Naive B cell (primary cell): ENCODE data around the gene MBLAC1. TPM values are rescaled to one million over a fixed set of nuclear protein-coding genes. Genes with fewer than 3 reads are reported as not detected.

Experiments used
- ATAC-seq, 2 donors: fragments of 150-1000 bp; cut with Tn5 transposase; 2 replicates each; pipeline ENCODE4 v1.10.0; 2021; ENCODE audit warnings: low read depth in 2 of 2, mild to moderate bottlenecking in 2 of 2, moderate library complexity in 2 of 2
- DNase-seq: peaks from one replicate; pipeline ENCODE4 v3.0.0; 2022
- H3K27ac Mint-ChIP-seq, 6 donors: one replicate each; pipeline ENCODE4 v1.8.0; 2020 to 2022; ENCODE audit warnings: mild to moderate bottlenecking in 6 of 6, mixed read lengths in 6 of 6, moderate library complexity in 5 of 6, inconsistent platforms in 2 of 6
- H3K27me3 Mint-ChIP-seq, 3 donors: one replicate each; pipeline ENCODE4 v1.8.0; 2021 to 2022; ENCODE audit warnings: mixed read lengths in 3 of 3, mild to moderate bottlenecking in 1 of 3
- H3K36me3 Mint-ChIP-seq, 2 donors: one replicate each; pipeline ENCODE4 v1.8.0; 2020 to 2022; ENCODE audit warnings: mixed read lengths in 2 of 2, inconsistent platforms in 1 of 2, mild to moderate bottlenecking in 1 of 2
- H3K4me1 Mint-ChIP-seq, 3 donors: one replicate each; pipeline ENCODE4 v1.8.0; 2020 to 2022; ENCODE audit warnings: mixed read lengths in 3 of 3, inconsistent platforms in 1 of 3, mild to moderate bottlenecking in 1 of 3, moderate library complexity in 1 of 3
- H3K4me3 Mint-ChIP-seq, 8 donors: one replicate each; pipeline ENCODE4 v1.8.0; 2020 to 2022; ENCODE audit warnings: mild to moderate bottlenecking in 8 of 8, mixed read lengths in 8 of 8, moderate library complexity in 8 of 8, inconsistent platforms in 2 of 8
- H3K9me3 Mint-ChIP-seq, 7 donors: one replicate each; pipeline ENCODE4 v1.8.0; 2020 to 2022; ENCODE audit warnings: mixed read lengths in 7 of 7, mild to moderate bottlenecking in 5 of 7, inconsistent platforms in 2 of 7, moderate library complexity in 1 of 7
- polyA plus RNA-seq, 6 donors: library from polyadenylated mRNA; unstranded; fragments of 300-500 nt; fragmentation: Illumina TruSeq; gene quantifications; one replicate each; pipeline ENCODE4 v1.2.3, GENCODE V29; 2021; ENCODE audit warnings: low read depth in 6 of 6

The MBLAC1 gene
- polyA plus RNA-seq, 6 donors from 2014 or later, result 1.7 to 4.2 (median 2.4) TPM

DNA sequence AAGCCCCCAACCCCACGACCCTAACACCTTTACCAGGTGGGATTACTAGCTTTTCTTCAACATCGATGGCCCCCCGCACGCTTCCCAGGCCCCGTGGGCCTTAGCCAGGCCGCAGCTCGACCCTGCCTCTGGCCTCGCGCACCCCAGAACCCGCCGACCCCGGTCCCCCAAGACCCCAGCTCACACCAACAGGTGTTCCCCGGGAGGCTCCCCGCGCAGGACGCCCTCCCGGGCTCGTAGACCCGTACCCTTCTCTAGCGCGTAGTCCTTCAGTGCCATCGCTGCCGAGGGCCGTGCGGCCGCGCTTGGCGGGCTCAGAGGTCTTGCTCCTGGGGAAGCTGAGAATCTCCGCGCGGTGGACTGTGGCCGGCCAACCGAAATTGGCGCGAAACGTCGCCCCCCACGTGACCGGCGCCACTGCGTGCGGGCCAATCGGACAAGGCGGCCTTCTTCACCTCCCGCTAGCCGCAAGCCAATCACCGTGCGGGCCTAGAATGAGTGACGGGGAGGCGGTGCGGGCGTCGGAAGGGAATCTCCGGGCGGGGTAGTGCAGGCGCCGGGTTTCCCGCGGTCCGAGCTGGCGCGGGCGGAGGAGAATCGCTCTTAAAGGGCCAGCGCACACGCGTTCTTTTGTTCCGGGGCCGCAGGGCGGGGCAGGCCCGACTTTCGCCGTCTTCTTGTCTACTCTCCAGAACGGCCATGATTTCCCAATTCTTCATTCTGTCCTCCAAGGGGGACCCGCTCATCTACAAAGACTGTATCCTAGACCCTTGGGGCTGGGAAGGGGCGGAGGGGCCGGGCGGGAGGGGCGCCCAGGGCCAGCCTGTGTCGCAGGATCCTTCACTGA, 25.5 kb upstream of the MBLAC1 start, which contains the start of the genes AP4M1 and MCM7:
TSS of gene AP4M1 (plus strand) at position 628 of the 847 bp plus-strand sequence. CDS start at position 700, 72 bp downstream.
TSS of gene MCM7 (minus strand) at position 382 of the 847 bp plus-strand sequence. CDS start at position 279, 103 bp downstream.
- ATAC-seq, result peak; percentile 85 to 86
- peaks cover 40 to 59% (median 40%) of the 10 kb centered on the region in 3 donors for H3K4me1 Mint-ChIP-seq
- peak; percentile 97 for DNase-seq
- H3K9me3 Mint-ChIP-seq, result no peaks in the 10 kb centered on the region
- H3K36me3 Mint-ChIP-seq, result peaks cover 16 to 27% of the 10 kb centered on the region in 2 donors
- H3K27me3 Mint-ChIP-seq, result no peaks in the 10 kb centered on the region
- H3K4me3 Mint-ChIP-seq, result peak within 1 kb of the TSS; percentile 91 to 98 (median 96)
- peak within 1 kb of the TSS; percentile 97 to 99 (median 98) for H3K27ac Mint-ChIP-seq

DNA sequence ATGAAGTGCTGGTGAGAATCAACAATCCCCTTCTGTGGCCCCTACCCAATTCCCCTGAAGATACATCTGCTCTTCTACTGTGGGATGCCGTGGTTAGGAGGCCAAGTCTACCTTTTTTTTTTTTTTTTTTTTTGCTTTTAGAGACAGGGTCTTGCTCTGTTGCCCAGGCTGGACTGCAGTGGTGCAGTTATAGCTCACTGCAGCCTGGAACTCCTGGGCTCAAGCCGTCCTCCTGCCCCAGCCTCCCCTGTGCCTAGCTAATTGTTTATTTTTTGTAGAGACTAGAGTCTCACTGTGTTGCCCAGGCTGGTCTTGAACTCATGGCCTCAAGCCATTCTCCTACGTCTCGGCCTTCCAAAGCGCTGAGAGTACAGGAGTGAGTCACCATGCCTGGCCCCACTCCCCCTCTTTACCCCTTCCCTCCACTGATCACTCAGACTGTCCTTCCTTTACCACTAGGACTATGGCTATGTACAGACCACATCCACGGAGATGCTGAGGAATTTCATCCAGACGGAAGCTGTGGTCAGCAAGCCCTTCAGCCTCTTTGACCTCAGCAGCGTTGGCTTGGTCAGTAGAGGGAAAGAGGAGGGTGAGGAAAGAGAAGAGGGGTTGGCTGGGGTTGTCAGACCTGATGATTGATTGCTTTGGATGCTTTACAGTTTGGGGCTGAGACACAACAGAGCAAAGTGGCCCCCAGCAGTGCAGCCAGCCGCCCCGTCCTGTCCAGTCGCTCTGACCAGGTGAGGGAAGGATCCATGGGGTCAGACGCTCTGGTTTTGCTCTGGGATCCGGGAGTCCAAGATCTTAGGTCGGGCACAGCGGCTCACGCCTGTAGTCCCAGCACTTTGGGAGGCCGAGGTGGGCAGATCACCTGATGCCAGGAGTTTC, 23.6 kb upstream of the MBLAC1 start:
- Mint-ChIP-seq H3K27me3 (no peaks in the 10 kb centered on the region), H3K4me3 (peak overlapping the region; percentile 85 to 98 (median 96)), H3K9me3 (no peaks in the 10 kb centered on the region), H3K36me3 (peaks cover 6 to 16% of the 10 kb centered on the region in 2 donors), H3K4me1 (peaks cover 29 to 46% (median 34%) of the 10 kb centered on the region in 3 donors), H3K27ac (peak overlapping the region in 4 of 6 donors; percentile 16 to 98 (median 82))
- DNase-seq (no peak), ATAC-seq (no peak)

DNA sequence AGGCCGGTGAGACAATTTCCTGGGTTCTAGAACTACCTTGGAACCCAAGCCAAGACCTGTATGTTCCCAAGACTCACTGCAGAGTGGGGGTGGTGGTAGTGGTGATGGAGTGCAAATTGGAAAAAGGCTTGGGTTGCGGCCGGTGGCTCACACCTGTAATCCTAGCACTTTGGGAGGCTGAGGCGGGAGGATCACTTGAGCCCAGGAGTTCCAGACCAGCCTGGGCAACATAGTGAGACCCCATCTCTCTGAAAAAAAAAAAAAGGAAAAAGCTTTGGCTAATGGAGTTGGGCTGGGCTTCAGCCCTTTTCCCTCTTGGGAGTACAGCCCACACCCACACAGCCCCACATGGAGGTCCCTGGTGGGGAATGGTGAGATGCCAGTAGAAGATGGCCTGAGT, 21.2 kb upstream of the MBLAC1 start:
- no peaks in the 10 kb centered on the region for H3K27me3 Mint-ChIP-seq
- H3K4me3 Mint-ChIP-seq, result no peak overlapping the region
- H3K27ac Mint-ChIP-seq, result peak overlapping the region in 2 of 6 donors; percentile 54 to 87
- no peak for DNase-seq
- H3K36me3 Mint-ChIP-seq, result no peaks in the 10 kb centered on the region
- ATAC-seq, result no peak
- H3K9me3 Mint-ChIP-seq, result no peaks in the 10 kb centered on the region
- H3K4me1 Mint-ChIP-seq, result peaks cover 9 to 23% (median 14%) of the 10 kb centered on the region in 3 donors

DNA sequence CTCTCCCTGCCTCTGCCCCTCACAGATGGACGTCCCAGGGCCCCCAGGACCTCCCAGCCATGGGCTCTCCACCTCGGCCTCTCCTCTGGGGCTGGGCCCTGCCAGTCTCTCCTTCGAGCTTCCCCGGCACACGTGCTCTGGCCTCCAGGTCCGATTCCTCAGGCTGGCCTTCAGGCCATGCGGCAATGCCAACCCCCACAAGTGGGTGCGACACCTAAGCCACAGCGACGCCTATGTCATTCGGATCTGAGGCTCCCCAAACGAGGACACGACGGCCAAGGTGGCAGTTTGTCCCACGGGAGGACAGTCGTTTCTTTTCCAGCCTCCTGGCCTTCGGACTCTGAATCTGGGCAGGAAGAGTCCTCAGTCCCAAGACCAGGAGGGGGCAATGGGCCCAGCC, 20.1 kb upstream of the MBLAC1 start:
- DNase-seq, result no peak
- no peaks in the 10 kb centered on the region for H3K9me3 Mint-ChIP-seq
- H3K27me3 Mint-ChIP-seq, result no peaks in the 10 kb centered on the region
- peak overlapping the region in 1 of 6 donors; percentile 47 for H3K27ac Mint-ChIP-seq
- H3K4me1 Mint-ChIP-seq, result peaks cover 5 to 16% (median 9%) of the 10 kb centered on the region in 3 donors
- ATAC-seq, result no peak
- H3K4me3 Mint-ChIP-seq, result no peak overlapping the region
- no peaks in the 10 kb centered on the region for H3K36me3 Mint-ChIP-seq

DNA sequence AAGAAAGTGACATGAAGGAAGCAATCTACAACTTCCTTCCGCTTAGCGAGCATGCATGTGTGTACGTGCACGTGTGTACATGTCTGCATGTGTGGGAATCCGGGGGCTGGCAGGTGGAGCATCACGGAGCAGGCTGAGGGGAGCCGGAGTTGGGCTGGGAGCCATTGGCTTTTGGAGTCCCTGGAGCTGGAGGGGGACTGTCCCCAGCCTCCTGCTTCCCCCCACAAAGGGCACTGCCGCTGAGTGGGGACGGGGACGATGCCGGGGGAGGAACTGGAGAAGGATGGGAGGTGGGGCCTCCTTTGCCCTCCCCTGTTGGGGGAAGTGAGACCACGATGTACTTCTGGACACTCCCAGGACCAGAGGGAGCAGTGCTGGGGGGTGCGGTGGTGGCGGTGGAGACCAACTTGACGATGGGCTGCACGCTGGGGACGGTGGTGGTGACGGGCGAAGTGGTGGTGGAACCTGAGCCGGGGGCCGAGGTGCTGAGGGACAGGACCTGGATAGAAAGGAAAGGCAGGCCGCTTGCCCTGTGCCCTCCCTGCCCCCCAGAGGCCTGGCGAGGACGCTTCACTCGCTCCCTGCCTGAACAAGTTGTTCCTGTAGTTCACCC, 19.5 kb upstream of the MBLAC1 start:
- ATAC-seq (no peak), DNase-seq (no peak)
- peaks cover 5 to 16% (median 6%) of the 10 kb centered on the region in 3 donors for H3K4me1 Mint-ChIP-seq
- no peaks in the 10 kb centered on the region for H3K36me3 Mint-ChIP-seq
- no peak overlapping the region for H3K27ac Mint-ChIP-seq
- H3K9me3 Mint-ChIP-seq, result no peaks in the 10 kb centered on the region
- peak overlapping the region in 1 of 8 donors; percentile 22 for H3K4me3 Mint-ChIP-seq
- no peaks in the 10 kb centered on the region for H3K27me3 Mint-ChIP-seq

DNA sequence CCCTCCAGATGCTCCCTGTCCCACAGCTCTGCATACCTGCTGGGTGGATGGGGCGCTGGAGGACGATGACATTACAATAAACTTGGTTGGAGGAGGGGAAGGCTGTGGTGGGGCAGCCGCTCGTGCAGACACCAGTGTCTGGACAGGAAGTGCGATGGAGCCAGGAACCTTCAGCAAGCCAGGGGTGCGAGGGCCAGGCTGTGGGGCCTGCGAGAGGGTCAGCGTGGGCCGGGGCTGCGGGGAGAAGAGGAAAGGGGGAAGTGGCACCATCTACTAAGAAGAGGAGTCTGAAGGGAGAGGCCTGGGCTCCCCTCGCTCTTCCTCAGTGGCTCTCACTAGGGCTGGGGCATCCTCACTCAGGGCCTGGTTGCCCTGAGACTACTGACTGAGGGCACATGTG, 18.9 kb upstream of the MBLAC1 start:
- Mint-ChIP-seq H3K27ac (no peak overlapping the region), H3K4me3 (peak overlapping the region in 1 of 8 donors; percentile 16), H3K27me3 (no peaks in the 10 kb centered on the region), H3K9me3 (no peaks in the 10 kb centered on the region), H3K4me1 (peaks cover 0 to 10% (median 0%) of the 10 kb centered on the region in 3 donors), H3K36me3 (no peaks in the 10 kb centered on the region)
- ATAC-seq (no peak), DNase-seq (no peak)

DNA sequence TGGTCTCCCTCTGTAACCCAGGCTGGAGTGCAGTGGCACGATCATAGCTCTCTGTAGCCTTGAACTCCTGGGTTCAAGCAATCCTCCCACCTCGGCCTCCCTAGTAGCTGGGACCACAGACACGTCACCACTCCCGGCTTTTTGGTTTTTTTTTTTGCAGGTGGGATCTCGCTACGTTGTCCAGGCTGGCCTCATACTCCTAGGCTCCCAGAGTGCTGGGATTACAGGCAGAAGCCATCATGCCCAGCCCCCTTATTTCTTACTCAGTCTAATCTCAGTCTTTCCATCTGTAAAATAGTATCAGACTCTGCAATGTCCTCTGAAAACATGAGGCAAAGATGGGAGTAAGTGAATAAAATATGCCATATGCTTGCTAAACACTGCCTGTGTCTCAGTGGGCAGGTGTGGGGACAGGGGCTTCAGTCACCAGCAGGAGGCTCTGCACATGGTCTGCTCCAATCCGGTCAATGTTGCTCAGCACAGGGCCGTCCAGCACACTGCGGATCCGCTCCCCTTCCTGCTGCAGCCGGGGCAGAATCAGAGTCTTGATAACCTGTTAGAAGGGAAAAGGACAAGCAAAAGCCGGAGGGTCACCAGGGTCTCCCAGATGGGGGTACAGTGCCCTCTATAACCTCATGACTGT, 17.1 kb upstream of the MBLAC1 start:
- Mint-ChIP-seq H3K36me3 (no peaks in the 10 kb centered on the region), H3K27ac (no peak overlapping the region), H3K27me3 (no peaks in the 10 kb centered on the region), H3K4me3 (no peak overlapping the region), H3K9me3 (no peaks in the 10 kb centered on the region), H3K4me1 (no peaks in the 10 kb centered on the region)
- DNase-seq (no peak), ATAC-seq (no peak)

DNA sequence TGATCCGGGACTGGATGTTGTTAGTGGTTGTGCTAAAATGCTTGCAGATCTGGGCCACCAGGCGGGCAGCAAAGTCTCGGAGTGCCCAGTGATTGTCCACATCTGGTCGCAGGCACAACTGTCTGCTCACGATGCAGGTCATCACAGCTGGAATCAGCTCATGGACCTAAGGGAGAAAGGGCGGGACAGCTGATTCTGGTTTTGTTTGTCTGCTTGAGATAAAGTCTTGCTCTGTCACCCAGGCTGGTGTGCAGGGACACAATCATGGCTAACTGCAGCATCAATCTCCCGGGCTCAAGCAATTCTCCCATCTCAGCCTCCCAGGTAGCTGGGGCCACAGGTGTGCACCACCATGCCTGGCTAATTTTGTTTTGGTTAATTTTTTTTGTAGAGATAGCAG, 15.6 kb upstream of the MBLAC1 start:
- no peak for DNase-seq
- ATAC-seq, result no peak
- H3K4me3 Mint-ChIP-seq, result no peak overlapping the region
- no peaks in the 10 kb centered on the region for H3K36me3 Mint-ChIP-seq
- no peak overlapping the region for H3K27ac Mint-ChIP-seq
- H3K9me3 Mint-ChIP-seq, result no peaks in the 10 kb centered on the region
- no peaks in the 10 kb centered on the region for H3K27me3 Mint-ChIP-seq
- peaks cover 0 to 6% (median 4%) of the 10 kb centered on the region in 3 donors for H3K4me1 Mint-ChIP-seq

DNA sequence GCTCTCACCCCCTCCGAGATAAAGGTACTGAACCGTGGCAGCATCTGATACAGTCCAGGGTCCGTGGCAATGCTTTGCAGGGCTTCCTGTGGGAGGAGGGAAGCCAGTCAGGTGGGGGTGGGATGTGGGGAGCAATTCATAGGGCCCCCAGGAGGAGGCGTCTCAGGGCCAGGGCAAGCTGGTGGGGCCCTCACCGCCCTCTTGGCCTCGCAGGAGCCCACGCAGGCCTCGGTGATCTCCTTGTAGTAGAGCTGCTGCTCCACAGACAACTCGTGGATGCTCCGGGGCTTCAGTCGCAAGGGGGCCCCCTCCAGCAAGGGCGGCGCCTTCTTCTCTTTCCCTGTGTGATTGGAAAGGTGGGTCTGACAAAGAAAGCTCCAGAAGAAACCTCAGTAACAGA, 14.9 kb upstream of the MBLAC1 start:
- no peak overlapping the region for H3K27ac Mint-ChIP-seq
- ATAC-seq (no peak), DNase-seq (no peak)
- H3K27me3 Mint-ChIP-seq, result no peaks in the 10 kb centered on the region
- peak overlapping the region in 1 of 8 donors; percentile 19 for H3K4me3 Mint-ChIP-seq
- H3K4me1 Mint-ChIP-seq, result peaks cover 0 to 10% (median 8%) of the 10 kb centered on the region in 3 donors
- H3K36me3 Mint-ChIP-seq, result no peaks in the 10 kb centered on the region
- H3K9me3 Mint-ChIP-seq, result no peaks in the 10 kb centered on the region

DNA sequence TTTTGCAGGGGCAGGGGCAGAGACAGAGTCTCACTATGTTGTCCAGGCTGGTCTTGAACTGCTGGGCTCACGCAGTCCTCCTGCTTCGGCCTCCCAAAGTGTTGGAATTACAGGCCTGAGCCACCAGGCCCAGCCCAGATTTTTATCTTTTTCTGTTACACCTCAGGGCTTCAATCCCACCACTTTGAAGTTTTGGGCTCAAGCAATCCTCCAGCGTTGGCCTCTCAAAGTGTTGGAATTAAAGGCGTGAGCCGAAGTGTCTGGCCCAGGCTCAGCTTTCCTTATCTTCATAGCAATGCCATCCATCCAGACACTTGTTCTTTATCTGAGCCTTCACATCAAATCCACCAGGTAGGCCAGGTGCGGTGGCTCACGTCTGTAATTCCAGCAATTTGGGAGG, 11.7 kb upstream of the MBLAC1 start:
- Mint-ChIP-seq H3K4me1 (peaks cover 11 to 29% (median 21%) of the 10 kb centered on the region in 3 donors), H3K27ac (no peak overlapping the region), H3K36me3 (no peaks in the 10 kb centered on the region), H3K4me3 (peak overlapping the region in 1 of 8 donors; percentile 9), H3K9me3 (no peaks in the 10 kb centered on the region), H3K27me3 (no peaks in the 10 kb centered on the region)
- DNase-seq (no peak), ATAC-seq (no peak)

DNA sequence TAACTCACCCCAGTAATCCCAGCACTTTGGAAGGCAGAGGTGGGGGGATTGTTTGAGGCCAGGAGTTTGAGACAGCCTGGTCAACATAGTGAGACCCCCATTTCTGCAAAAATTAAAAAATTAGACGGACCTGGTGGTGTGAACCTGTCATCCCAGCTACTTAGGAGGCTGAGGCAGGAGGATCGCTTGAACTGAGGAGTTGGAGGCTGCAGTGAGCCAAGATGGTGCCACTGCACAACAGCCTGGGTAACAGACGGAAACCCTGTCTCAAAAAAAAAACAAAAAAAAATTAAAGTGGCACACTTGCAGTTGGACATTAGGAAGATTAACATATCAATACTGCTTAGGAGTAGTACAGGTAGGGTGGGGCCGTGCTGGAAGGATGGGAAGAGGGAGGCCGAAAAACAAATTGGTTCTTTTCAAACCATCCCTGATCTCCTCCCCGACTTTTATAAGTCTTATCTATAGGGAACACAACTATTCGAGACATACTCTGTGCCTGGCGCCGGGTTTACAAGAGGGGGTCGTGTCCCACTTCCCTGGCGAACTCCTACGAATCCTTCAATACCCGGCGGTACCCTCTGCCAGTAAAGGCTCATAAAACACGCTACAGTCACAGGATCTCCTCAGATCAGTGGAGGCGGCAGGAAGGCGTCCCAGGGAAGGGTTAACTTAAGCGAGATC, 8.2 kb upstream of the MBLAC1 start:
- peak overlapping the region; percentile 96 to 99 (median 98) for H3K4me3 Mint-ChIP-seq
- no peaks in the 10 kb centered on the region for H3K36me3 Mint-ChIP-seq
- H3K4me1 Mint-ChIP-seq, result peaks cover 21 to 43% (median 42%) of the 10 kb centered on the region in 3 donors
- H3K9me3 Mint-ChIP-seq, result no peaks in the 10 kb centered on the region
- no peak for ATAC-seq
- H3K27ac Mint-ChIP-seq, result peak overlapping the region; percentile 99 to 100 (median 100)
- H3K27me3 Mint-ChIP-seq, result no peaks in the 10 kb centered on the region
- no peak for DNase-seq
